ENCODE results near the gene SLC18A3.

SLC18A3 gene

DNA sequence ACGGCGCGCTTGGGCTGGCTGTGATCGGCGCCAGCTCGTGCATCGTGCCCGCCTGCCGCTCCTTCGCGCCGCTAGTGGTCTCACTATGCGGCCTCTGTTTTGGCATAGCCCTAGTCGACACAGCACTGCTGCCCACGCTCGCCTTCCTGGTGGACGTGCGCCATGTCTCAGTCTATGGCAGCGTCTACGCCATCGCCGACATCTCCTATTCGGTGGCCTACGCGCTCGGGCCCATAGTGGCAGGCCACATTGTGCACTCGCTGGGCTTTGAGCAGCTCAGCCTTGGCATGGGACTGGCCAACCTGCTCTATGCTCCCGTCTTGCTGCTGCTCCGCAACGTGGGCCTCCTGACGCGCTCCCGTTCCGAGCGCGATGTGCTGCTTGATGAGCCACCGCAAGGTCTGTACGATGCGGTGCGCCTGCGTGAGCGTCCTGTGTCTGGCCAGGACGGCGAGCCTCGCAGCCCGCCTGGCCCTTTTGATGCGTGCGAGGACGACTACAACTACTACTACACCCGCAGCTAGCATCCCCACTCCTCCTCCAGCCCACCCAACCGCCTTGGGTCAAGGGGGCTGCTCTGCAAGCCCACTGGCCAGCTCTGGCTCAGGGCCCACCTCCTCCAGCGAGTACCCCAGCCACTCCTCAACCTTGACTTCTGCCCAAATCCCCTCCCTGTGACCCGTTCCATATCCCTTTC lies 1.9 kb downstream of the SLC18A3 start:
- no peak overlapping the region for H3K4me3 ChIP-seq (ENCODE audit: low read length)
- H3K4me1 ChIP-seq (ENCODE audit: control insufficient read depth, low read length): no peaks in the 10 kb centered on the region

GRCh38 chr10:49612513-49613164 lies 2.5 kb downstream of the SLC18A3 start:
- Histone ChIP-seq H3K9me2 (replicated peaks; ENCODE audit: control insufficient read depth, low read length) (no peaks in the 10 kb centered on the region), H3K27ac (ENCODE audit: low read depth, low read length) (no peak overlapping the region), H3K9me3 (ENCODE audit: control insufficient read depth, insufficient read depth, low read length) (no peaks in the 10 kb centered on the region; the same call in 1 of the 2 replicates), H3K4me2 (ENCODE audit: low read length) (no peak overlapping the region), H3K36me3 (ENCODE audit: control insufficient read depth, low read length) (no peaks in the 10 kb centered on the region), H4K20me1 (ENCODE audit: control insufficient read depth, insufficient read depth, low read depth, low read length) (no peaks in the 10 kb centered on the region), H3K4me1 (ENCODE audit: control insufficient read depth, low read length) (no peaks in the 10 kb centered on the region), H3F3A (ENCODE audit: control insufficient read depth, insufficient read depth) (no peaks in the 10 kb centered on the region), H3K27me3 (ENCODE audit: control insufficient read depth, low read length) (no peaks in the 10 kb centered on the region), H3K79me2 (ENCODE audit: control insufficient read depth, low read length) (no peaks in the 10 kb centered on the region), H3K4me3 (ENCODE audit: low read length) (no peak overlapping the region)
- no peak for TF ChIP-seq CTCF (IDR thresholded peaks at IDR 0.05; ENCODE audit: low read depth, low read length, poor library complexity, severe bottlenecking)
- TF ChIP-seq EZH2phosphoT487 (IDR thresholded peaks at IDR 0.05; ENCODE audit: borderline replicate concordance, low read length): no peak

More for the DNA sequence above, 1.9 kb downstream of the SLC18A3 start:
- Histone ChIP-seq H3K4me2 (ENCODE audit: low read length) (no peak overlapping the region), H3K27ac (ENCODE audit: low read depth, low read length) (no peak overlapping the region), H3K9me2 (replicated peaks; ENCODE audit: control insufficient read depth, low read length) (no peaks in the 10 kb centered on the region), H3K79me2 (ENCODE audit: control insufficient read depth, low read length) (no peaks in the 10 kb centered on the region), H3K9me3 (ENCODE audit: control insufficient read depth, insufficient read depth, low read length) (no peaks in the 10 kb centered on the region; the same call in 1 of the 2 replicates), H3K27me3 (ENCODE audit: control insufficient read depth, low read length) (no peaks in the 10 kb centered on the region), H4K20me1 (ENCODE audit: control insufficient read depth, insufficient read depth, low read depth, low read length) (no peaks in the 10 kb centered on the region), H3F3A (ENCODE audit: control insufficient read depth, insufficient read depth) (no peaks in the 10 kb centered on the region), H3K36me3 (ENCODE audit: control insufficient read depth, low read length) (no peaks in the 10 kb centered on the region)
- TF ChIP-seq EZH2phosphoT487 (IDR thresholded peaks at IDR 0.05; ENCODE audit: borderline replicate concordance, low read length): no peak
- no peak for TF ChIP-seq CTCF (IDR thresholded peaks at IDR 0.05; ENCODE audit: low read depth, low read length, poor library complexity, severe bottlenecking)

DNA sequence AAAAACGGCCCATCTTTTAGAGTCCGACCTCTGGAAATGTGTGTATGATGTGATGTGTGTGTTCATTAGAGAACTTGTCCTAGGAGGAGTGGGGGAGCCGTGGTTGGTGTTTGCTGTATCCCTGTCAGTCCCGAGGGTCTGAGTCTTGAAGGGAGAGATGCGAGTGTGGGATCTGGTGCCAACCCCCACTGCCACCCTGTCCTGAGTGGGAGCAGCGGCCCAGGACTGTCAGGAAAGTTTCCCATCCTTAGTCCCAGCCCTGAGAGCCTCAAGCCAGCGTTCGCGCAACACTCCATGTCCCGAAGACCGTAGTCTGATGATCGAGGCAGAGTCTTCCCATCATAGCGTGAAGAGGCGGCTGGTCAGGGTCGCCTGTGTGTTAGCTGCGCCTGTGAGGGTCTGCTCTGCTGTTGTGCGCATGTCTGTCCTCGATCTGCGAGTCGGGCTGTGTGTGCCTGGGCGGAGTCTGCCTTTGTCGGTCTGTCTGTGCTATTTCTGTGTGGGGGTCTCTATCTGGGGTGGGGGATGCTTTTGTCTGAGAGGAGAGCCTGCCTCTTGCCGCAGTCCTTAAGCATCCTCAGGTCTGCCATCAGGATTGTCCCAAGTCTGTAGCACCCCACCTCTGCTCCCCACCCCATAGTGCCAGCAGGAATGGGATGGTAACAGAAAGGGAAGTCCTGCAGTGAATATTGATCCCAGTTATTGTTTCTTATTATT lies 3.2 kb downstream of the SLC18A3 start:
- H3K4me1 ChIP-seq (ENCODE audit: control insufficient read depth, low read length): no peaks in the 10 kb centered on the region
- H3K9me3 ChIP-seq (ENCODE audit: control insufficient read depth, insufficient read depth, low read length): no peaks in the 10 kb centered on the region; the same call in 1 of the 2 replicates
- H3K4me2 ChIP-seq (ENCODE audit: low read length): no peak overlapping the region
- no peaks in the 10 kb centered on the region for H3F3A ChIP-seq (ENCODE audit: control insufficient read depth, insufficient read depth)
- no peak overlapping the region for H3K4me3 ChIP-seq (ENCODE audit: low read length)
- H3K79me2 ChIP-seq (ENCODE audit: control insufficient read depth, low read length): no peaks in the 10 kb centered on the region
- no peaks in the 10 kb centered on the region for H3K27me3 ChIP-seq (ENCODE audit: control insufficient read depth, low read length)
- no peaks in the 10 kb centered on the region for H3K9me2 ChIP-seq (replicated peaks; ENCODE audit: control insufficient read depth, low read length)
- no peak overlapping the region for H3K27ac ChIP-seq (ENCODE audit: low read depth, low read length)
- H4K20me1 ChIP-seq (ENCODE audit: control insufficient read depth, insufficient read depth, low read depth, low read length): no peaks in the 10 kb centered on the region
- no peaks in the 10 kb centered on the region for H3K36me3 ChIP-seq (ENCODE audit: control insufficient read depth, low read length)
- no peak for TF ChIP-seq EZH2phosphoT487 (IDR thresholded peaks at IDR 0.05; ENCODE audit: borderline replicate concordance, low read length)
- no peak for TF ChIP-seq CTCF (IDR thresholded peaks at IDR 0.05; ENCODE audit: low read depth, low read length, poor library complexity, severe bottlenecking)

All from DOHH2 (cell line).